ENCODE data around the gene UNC5C. TPM values are rescaled to one million over a fixed set of nuclear protein-coding genes. Genes with fewer than 3 reads are reported as not detected.

The UNC5C gene
- total and polyA plus RNA-seq, 4 donors, result 0.27 to 1.2 (median 0.78) TPM

GRCh38 chr4:95506264-95506663 lies 42.5 kb downstream of the UNC5C start:
- 80% methylated on average over 4 of the region's 4 CpGs for WGBS
- DNase-seq (ENCODE audit: low spot score), result no peak

More at GRCh38 chr4:95506264-95506663, 42.5 kb downstream of the UNC5C start:
- H3K4me3 ChIP-seq (ENCODE audit: low read depth in 1 of 3, low read length in 3 of 3), result no peak overlapping the region
- no peaks in the 10 kb centered on the region for H3K27me3 ChIP-seq (ENCODE audit: control insufficient read depth in 4 of 4, insufficient read depth in 4 of 4, low read length in 3 of 4)
- peaks cover 0 to 3% (median 0%) of the 10 kb centered on the region in 4 donors for H3K4me1 ChIP-seq (ENCODE audit: control insufficient read depth in 4 of 4, insufficient read depth in 4 of 4, low read length in 3 of 4)
- H3K9me3 ChIP-seq (ENCODE audit: control insufficient read depth in 4 of 4, low read length in 3 of 4), result no peaks in the 10 kb centered on the region
- H3K36me3 ChIP-seq (ENCODE audit: control insufficient read depth in 4 of 4, insufficient read depth in 3 of 4, low read depth in 1 of 4, low read length in 3 of 4), result no peaks in the 10 kb centered on the region
- H3K9ac ChIP-seq (ENCODE audit: low read depth in 1 of 2, low read length in 2 of 2), result no peak overlapping the region
- no peak for TF ChIP-seq YY1 (IDR thresholded peaks at IDR 0.05)
- no peak for TF ChIP-seq RAD21 (IDR thresholded peaks at IDR 0.05)
- no peak for TF ChIP-seq FOXA1 (IDR thresholded peaks at IDR 0.05)
- no peak for TF ChIP-seq ATF3 (IDR thresholded peaks at IDR 0.05)
- no peak for TF ChIP-seq EGR1 (IDR thresholded peaks at IDR 0.05; ENCODE audit: low read depth in 2 of 2)
- no peak for TF ChIP-seq HNF4A (conservative IDR thresholded peaks at IDR 0.05)
- no peak for TF ChIP-seq HNF4G (IDR thresholded peaks at IDR 0.05)
- no peak for TF ChIP-seq ZBTB33 (IDR thresholded peaks at IDR 0.05)
- TF ChIP-seq NR2F2 (IDR thresholded peaks at IDR 0.05), result no peak
- TF ChIP-seq FOXA2 (IDR thresholded peaks at IDR 0.05), result no peak
- TF ChIP-seq RXRA (IDR thresholded peaks at IDR 0.05), result no peak
- no peak for TF ChIP-seq SP1 (IDR thresholded peaks at IDR 0.05)
- TF ChIP-seq REST (IDR thresholded peaks at IDR 0.05), result no peak
- no peak for TF ChIP-seq JUND (IDR thresholded peaks at IDR 0.05)
- no peak for TF ChIP-seq CTCF (IDR thresholded peaks at IDR 0.05; ENCODE audit: low read depth, low read length, missing input control)
- no peak for TF ChIP-seq TAF1 (conservative IDR thresholded peaks at IDR 0.05)
- no peak for TF ChIP-seq MAX (IDR thresholded peaks at IDR 0.05)
- no peak overlapping the region for H3K27ac ChIP-seq (ENCODE audit: low read depth in 1 of 2, low read length in 2 of 2)
